Parathyroid adenoma (tissue), 2 donors: ENCODE results near the gene PROK2.

Experiments used
- H2AFZ ChIP-seq: fragments of 300-600 bp; sonication (generic); one replicate; pipeline ENCODE4 v1.7.0; 2017; ENCODE audit warnings: antibody characterized with exemption, mild to moderate bottlenecking
- H3K27ac ChIP-seq: fragments of 300-600 bp; sonication (generic); one replicate; pipeline ENCODE4 v1.7.0; 2017
- H3K27me3 ChIP-seq: fragments of 300-600 bp; sonication (generic); one replicate; pipeline ENCODE4 v1.7.0; 2017; ENCODE audit warnings: low read length; ENCODE audit not compliant: control insufficient read depth, insufficient read depth
- H3K36me3 ChIP-seq: fragments of 300-600 bp; sonication (generic); one replicate; pipeline ENCODE4 v1.7.0; 2017; ENCODE audit warnings: low read length; ENCODE audit not compliant: control insufficient read depth, insufficient read depth
- H3K4me1 ChIP-seq: fragments of 300-600 bp; sonication (generic); one replicate; pipeline ENCODE4 v1.7.0; 2017; ENCODE audit warnings: control low read depth
- H3K4me2 ChIP-seq: fragments of 300-600 bp; sonication (generic); one replicate; pipeline ENCODE4 v1.7.0; 2017; ENCODE audit warnings: low read length
- H3K4me3 ChIP-seq: fragments of 300-600 bp; sonication (generic); one replicate; pipeline ENCODE4 v1.7.0; 2017; ENCODE audit warnings: low read depth, low read length
- H3K79me2 ChIP-seq: fragments of 300-600 bp; sonication (generic); one replicate; pipeline ENCODE4 v1.7.0; 2017; ENCODE audit warnings: control low read depth
- H3K9ac ChIP-seq: fragments of 300-600 bp; sonication (generic); one replicate; pipeline ENCODE4 v1.7.0; 2017; ENCODE audit warnings: mild to moderate bottlenecking
- H3K9me3 ChIP-seq: fragments of 300-600 bp; sonication (generic); one replicate; pipeline ENCODE4 v1.7.0; 2017; ENCODE audit warnings: low read length; ENCODE audit not compliant: control insufficient read depth
- CTCF ChIP-seq: fragments of 300-600 bp; sonication (generic); IDR thresholded peaks from one replicate; pipeline ENCODE4 v1.7.0; 2017; ENCODE audit warnings: antibody characterized with exemption, mild to moderate bottlenecking
- donor health status: primary hyperparathyroidism.

PROK2 gene

GRCh38 chr3:71779674-71780377, 5.1 kb downstream of the PROK2 start:
- no peaks in the 10 kb centered on the region for H3K4me1 ChIP-seq
- no peak overlapping the region for H3K9ac ChIP-seq
- no peak overlapping the region for H3K27ac ChIP-seq
- H3K4me3 ChIP-seq, result no peak overlapping the region
- no peaks in the 10 kb centered on the region for H3K9me3 ChIP-seq
- H3K27me3 ChIP-seq, result no peaks in the 10 kb centered on the region
- TF ChIP-seq CTCF, result no peak
- H2AFZ ChIP-seq, result no peak overlapping the region
- no peaks in the 10 kb centered on the region for H3K36me3 ChIP-seq
- H3K4me2 ChIP-seq, result no peak overlapping the region
- no peaks in the 10 kb centered on the region for H3K79me2 ChIP-seq

GRCh38 chr3:71778353-71778752, 6.6 kb downstream of the PROK2 start:
- Histone ChIP-seq H3K27me3 (no peaks in the 10 kb centered on the region), H3K27ac (no peak overlapping the region), H3K36me3 (no peaks in the 10 kb centered on the region)

GRCh38 chr3:71776538-71776937, 8.4 kb downstream of the PROK2 start:
- H3K9ac ChIP-seq, result no peak overlapping the region
- H3K4me2 ChIP-seq, result no peak overlapping the region
- H3K27me3 ChIP-seq, result no peaks in the 10 kb centered on the region
- H3K36me3 ChIP-seq, result no peaks in the 10 kb centered on the region
- H3K9me3 ChIP-seq, result no peaks in the 10 kb centered on the region
- no peaks in the 10 kb centered on the region for H3K4me1 ChIP-seq
- no peaks in the 10 kb centered on the region for H3K79me2 ChIP-seq
- H2AFZ ChIP-seq, result no peak overlapping the region
- TF ChIP-seq CTCF, result no peak
- no peak overlapping the region for H3K27ac ChIP-seq
- no peak overlapping the region for H3K4me3 ChIP-seq

More at GRCh38 chr3:71778353-71778752, 6.6 kb downstream of the PROK2 start:
- Histone ChIP-seq H3K9ac (no peak overlapping the region), H3K79me2 (no peaks in the 10 kb centered on the region), H3K4me2 (no peak overlapping the region), H2AFZ (no peak overlapping the region), H3K9me3 (no peaks in the 10 kb centered on the region), H3K4me1 (no peaks in the 10 kb centered on the region), H3K4me3 (no peak overlapping the region)
- TF ChIP-seq CTCF, result no peak

- Histone ChIP-seq H3K4me3 (no peak overlapping the region), H3K27ac (no peak overlapping the region), H2AFZ (no peak overlapping the region), H3K79me2 (no peaks in the 10 kb centered on the region), H3K36me3 (no peaks in the 10 kb centered on the region), H3K4me2 (no peak overlapping the region), H3K9me3 (no peaks in the 10 kb centered on the region), H3K4me1 (no peaks in the 10 kb centered on the region), H3K9ac (no peak overlapping the region), H3K27me3 (no peaks in the 10 kb centered on the region)
- no peak for TF ChIP-seq CTCF
Observed at GRCh38 chr3:71771884-71772283, 13.1 kb downstream of the PROK2 start.

DNA sequence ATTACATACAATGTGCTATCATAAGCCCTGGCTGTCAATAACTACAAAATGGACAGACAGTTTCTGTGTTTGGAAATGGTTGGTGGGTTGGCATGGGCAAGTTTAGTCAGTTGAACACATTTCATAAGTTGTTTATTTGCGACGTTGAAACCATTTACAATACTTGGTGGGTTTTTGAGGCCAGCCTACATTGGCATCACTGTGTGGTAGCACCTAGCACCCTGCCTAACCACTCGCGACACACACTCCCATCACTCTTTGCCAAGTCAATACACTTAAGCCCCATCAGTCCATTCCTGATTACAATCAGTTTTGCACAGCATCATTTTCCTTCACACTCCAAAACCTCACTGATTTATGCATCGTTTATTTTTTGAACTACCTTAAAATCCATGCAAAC, 13.8 kb downstream of the PROK2 start:
- H3K9me3 ChIP-seq, result no peaks in the 10 kb centered on the region
- H2AFZ ChIP-seq, result no peak overlapping the region
- H3K36me3 ChIP-seq, result no peaks in the 10 kb centered on the region
- H3K27ac ChIP-seq, result no peak overlapping the region
- H3K4me3 ChIP-seq, result no peak overlapping the region
- TF ChIP-seq CTCF, result no peak
- no peak overlapping the region for H3K9ac ChIP-seq
- no peak overlapping the region for H3K4me2 ChIP-seq
- H3K79me2 ChIP-seq, result no peaks in the 10 kb centered on the region
- H3K4me1 ChIP-seq, result no peaks in the 10 kb centered on the region
- H3K27me3 ChIP-seq, result no peaks in the 10 kb centered on the region
